NCI-H146 (cell line): ENCODE results near the gene SMIM12.

ENCODE experiments used
- DNase-seq: peaks from one replicate; lab custom pipeline; 2025; lab: John Stamatoyannopoulos, UW

Gene SMIM12

GRCh38 chr1:34872133-34872503 is 12.6 kb upstream of the SMIM12 start:
- no peak for DNase-seq

GRCh38 chr1:34871443-34872132 is 12.0 kb upstream of the SMIM12 start:
- no peak for DNase-seq

GRCh38 chr1:34870395-34870794 is 10.8 kb upstream of the SMIM12 start:
- DNase-seq = no peak

DNA sequence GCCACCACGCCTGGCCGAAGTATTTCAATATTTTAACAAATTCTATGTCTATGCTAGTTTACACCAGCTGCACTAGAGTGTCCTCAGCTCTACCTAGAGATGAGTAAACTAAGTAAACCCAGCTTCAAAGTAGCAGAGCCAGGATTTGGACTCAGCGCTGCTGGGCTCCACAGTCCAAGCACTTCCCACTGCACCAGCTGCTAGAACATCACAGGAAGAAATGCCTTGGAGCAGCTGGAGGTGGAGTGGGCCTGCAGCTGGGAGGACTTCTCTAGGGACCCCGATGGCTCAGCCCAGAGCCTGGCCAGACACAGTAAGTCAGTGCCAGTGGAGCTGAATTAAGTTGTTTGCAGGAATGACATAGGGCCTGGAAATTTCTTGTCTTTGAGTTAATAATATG is 10.2 kb upstream of the SMIM12 start:
- no peak for DNase-seq

GRCh38 chr1:34868230-34869049 is 8.9 kb upstream of the SMIM12 start:
- DNase-seq = no peak

- no peak for DNase-seq
Observed at GRCh38 chr1:34867415-34867814, 7.9 kb upstream of the SMIM12 start.

GRCh38 chr1:34866762-34867109 is 7.2 kb upstream of the SMIM12 start:
- DNase-seq = no peak

DNA sequence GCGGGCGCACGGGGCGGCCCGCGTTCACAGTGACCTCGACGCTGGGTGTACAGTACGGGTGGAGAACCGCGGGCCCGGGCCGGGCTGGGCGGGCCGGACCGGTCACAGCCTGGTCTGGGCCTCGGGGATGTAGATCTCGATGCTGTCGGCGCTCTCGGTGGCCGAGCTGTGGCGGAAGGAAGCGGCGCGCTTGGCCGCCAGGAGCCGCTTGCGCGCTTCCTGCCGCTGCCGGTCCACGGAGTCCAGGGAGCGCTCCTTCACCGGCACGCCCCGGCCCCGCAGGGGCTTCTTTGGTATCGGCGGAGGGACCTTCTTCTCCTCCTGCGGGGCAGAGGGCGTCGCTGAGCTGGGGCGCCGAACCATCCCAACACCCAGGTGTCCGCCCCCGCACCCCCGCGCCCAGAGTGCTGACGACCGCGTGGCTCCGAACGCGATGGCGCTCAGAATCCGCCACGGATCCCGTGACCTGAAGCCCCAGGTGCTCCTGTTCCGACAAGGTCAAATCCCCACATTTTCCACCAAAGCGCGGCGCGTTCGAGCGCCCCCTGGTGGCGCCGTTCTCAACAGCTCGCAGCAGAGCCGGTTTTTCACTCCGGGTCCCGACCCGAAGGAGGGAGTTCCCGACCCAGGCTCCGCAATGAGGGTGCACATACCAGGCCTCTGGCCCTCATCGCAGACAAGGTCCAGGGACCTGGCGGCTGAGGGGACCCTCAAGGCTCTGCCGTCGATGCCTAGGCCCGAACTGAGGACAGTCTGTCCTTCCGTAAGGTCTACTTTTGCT is 6.6 kb upstream of the SMIM12 start:
- no peak for DNase-seq

GRCh38 chr1:34865573-34865972 is 6.0 kb upstream of the SMIM12 start:
- no peak for DNase-seq

GRCh38 chr1:34864759-34865158 is 5.2 kb upstream of the SMIM12 start:
- DNase-seq = no peak

DNA sequence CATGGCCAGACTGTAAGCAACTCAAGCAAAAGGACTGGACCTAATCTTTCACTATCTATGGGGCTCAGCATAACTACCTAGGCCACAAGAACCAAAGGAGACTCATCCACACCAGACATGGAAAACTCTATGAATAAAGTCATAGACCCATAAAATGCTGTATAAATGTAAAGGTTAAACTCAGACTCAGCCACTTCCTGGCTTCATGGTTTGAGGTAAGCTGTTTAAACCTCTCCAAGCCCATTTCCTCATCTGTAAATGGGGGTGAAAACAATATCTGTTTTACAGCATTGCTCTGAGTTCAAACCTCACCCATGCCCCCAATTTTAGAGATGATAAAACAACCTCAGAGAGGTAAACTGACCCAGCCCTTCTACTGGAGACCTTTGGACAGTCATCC is 4.0 kb upstream of the SMIM12 start:
- no peak for DNase-seq

DNA sequence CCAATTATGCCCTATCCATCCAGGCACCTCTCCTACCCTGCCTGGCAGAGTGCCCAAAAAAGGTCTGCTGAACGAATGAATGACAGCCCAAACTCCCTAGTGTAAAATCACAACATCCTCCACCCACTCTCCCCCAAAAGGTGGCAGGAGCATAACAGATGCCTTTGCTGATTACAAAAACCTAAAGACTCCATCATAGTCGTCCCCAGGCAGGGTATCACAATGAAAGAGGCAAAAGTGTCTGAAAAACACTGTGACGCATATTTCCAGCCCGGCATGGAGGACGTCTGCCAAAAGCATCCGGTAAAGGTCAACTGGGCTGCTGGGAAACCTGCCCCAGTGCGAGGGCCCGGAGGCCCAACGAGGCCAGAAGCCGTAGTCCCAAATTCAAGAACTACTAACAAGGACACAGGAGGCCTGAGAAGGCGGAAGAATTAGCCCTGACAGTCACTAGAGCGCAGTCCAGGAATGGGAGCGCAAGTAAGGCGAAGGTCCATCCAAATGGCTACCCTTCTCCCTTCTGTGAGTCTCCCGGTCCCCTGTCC is 576 bp downstream of the SMIM12 start:
- DNase-seq = no peak

DNA sequence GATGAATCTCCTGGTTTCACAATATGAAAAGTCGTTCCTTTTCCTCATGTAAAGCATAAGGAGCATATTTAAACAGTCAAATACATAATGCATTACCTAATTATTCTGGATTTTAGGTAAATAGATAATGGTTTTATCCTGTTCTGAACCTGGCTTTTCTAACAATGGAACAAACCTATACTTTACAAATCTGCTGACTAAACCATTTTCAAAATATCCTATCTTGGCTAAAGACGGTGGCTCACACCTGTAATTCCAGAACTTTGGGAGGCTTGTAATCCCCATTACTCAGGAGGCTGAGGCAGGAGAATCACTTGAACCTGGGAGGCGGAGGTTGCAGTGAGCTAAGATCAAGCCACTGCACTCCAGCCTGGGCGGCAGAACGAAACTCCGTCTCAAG is 2.9 kb downstream of the SMIM12 start:
- no peak for DNase-seq

DNA sequence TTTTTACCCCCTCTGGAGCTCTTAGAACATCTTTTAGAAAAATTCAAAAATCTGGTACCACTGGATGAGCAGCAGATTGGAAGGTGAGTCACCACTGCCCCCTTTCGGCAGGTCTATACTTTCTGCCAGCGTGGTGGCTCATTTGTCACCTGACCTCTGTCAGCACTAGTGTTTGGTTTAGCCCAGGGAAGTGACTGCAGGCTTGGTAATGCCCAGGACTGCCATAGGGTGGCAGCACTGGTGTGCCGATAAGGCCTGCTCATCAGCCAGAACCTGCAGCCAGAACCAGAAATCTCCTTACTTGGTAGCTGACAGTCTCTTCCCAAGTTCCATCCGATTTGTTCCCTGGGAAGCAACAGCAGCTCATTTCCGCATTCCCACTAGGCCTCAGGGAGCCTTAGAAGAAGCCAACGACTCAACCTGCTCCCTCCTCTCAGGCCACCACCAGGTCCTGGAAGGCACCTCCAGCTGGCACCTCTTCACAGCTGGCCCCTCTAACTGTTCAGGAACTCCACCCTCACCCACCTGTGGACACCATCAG is 6.8 kb downstream of the SMIM12 start:
- DNase-seq = peak; percentile 87

GRCh38 chr1:34851431-34852105 is 8.0 kb downstream of the SMIM12 start:
- DNase-seq = no peak

GRCh38 chr1:34850382-34850781 is 9.2 kb downstream of the SMIM12 start:
- DNase-seq = no peak

DNA sequence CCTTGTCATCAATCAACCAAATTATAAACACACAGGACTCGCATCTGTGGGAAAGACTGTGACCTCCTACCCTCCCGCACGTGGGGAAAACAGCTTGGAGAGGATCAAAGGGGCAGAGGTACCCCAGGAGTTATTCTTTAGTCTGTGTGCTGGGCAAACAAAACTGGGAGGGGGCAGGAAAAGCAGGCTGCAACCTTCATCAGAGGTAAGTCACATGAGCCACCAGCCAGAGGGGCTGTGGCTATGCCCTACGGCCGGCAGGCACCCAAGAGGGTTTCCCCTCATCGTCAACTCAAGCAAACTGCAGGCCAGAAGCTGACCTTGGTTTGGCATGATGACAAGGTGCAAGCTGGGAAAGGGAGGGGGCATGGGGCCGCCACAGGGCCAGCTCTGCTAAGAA is 12.5 kb downstream of the SMIM12 start:
- DNase-seq = peak; percentile 70

GRCh38 chr1:34846265-34846664 is 13.3 kb downstream of the SMIM12 start:
- no peak for DNase-seq

DNA sequence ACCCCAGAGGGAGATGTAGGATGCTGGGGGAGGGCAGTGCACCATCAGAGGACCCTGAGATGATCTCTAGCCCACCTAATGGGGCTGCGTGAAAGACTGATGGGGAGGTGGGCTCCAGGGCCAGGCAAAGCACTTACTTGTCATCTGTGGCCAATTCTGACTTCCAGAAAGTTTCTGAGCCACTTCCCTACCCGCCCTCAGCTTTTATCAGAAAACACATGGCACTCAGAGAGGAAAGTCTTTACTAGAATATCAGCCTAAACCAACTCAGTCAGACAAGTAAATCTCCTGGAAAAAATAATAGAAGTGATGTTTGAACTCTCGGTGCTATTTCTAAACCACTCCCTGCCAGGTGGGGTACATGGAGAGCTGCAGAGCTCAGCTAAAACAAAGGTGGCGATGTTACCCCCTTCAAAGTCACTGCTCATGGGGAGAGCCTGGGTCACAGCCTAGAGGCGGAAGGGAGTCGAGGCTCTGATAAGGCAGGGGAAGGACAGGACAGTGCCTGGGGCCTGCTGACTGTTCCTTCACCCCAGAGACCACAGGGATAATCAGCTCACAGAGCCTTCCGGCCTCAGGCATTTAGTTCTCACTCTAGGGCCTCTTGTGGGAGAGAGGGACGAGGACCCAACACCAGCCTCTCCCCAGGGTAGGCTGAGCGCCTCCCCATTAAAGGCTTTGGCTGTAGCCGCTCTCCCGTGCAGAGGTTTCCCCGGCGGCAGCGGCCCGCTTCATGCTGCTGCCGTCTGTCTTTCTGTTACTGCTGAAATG is 14.2 kb downstream of the SMIM12 start:
- no peak for DNase-seq

- peak; percentile 88 for DNase-seq
Observed at GRCh38 chr1:34844252-34844634, 15.3 kb downstream of the SMIM12 start.
